HuH-7 (cell line): ENCODE data around the gene KIF26B.

ENCODE experiments used
- DNase-seq: peaks from one replicate; pipeline ENCODE4 v3.0.0; 2011; ENCODE audit warnings: low spot score

KIF26B gene

GRCh38 chr1:245571815-245572294 is 417.1 kb downstream of the KIF26B start:
- no peak for DNase-seq

DNA sequence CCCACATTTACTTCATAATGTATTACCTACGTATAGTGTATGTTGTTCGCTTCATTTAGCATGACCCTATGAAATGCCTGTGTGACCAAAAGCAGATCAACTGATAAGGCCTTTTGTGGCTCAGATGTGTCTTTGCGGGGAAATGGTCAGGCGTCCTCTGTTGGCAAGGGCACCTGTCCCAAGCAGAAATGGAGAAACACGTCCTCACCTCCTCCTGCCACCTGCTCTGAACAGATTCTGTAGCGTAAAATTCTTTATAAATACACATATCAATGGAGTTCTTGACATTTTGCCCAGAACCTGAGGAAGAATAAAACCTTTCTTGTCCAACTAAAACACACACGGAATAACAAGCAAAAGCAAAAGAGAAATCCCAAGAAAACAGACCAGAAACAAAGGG is 417.9 kb downstream of the KIF26B start:
- DNase-seq, result no peak

- no peak for DNase-seq
Observed at GRCh38 chr1:245575710-245576109, 420.9 kb downstream of the KIF26B start.

DNA sequence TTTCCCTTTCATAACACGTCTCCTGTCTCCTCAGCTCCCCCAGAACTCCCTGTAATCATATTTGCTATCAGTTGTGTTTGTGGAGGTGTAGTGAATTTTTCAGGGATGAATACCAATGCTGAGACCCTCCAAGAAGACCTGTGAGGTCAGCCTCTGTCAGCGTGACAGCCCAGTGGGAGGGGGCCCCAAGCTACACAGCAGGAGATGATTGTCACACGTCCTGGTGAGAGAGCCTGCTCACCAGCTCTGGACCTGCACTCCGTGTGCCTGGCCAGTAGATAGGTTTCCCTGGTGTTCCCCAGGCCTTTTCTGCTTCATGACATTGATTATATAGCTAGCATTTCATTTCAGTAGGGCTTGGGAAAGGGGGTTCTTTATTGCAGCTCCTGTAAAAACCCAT is 421.5 kb downstream of the KIF26B start:
- DNase-seq, result no peak

- no peak for DNase-seq
Observed at GRCh38 chr1:245577191-245578157, 422.7 kb downstream of the KIF26B start.

DNA sequence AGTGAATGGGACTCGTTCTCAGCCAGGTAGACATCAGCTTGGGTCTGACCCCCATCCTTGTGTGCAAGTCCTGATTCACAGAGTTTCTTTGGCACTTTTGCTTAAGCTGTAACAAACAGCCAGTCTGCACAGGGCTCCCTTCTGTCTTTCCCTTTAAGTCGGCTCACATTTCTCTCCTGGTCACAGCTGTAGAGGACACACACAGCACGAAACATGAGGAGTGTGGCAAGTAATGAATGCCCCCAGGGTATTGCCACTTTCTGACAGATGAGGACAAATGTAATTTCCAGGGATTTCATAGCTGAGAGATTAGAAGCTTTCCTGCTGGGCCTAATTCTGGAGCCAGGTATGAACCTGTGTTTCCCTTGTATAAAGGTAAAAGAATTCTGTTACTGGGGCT is 423.5 kb downstream of the KIF26B start:
- DNase-seq, result no peak

DNA sequence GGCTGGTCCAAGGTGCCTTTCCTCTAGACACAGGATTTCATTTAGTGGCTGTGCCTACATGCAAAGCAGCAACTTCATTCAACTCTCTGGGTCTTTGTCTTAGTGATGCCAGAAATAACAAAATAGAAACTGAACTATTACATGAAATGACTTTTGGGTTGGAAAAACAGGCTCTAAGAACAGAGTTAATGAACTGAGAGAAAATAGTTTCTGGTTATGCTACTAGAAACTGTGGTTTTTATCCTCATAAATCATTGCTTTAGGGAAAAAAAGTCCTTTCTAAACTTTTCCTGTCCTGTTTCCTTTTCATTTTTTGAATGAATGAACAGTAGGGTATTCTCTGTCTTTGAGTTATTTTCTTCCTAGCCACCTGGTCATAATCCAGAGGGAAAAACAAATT is 424.0 kb downstream of the KIF26B start:
- DNase-seq, result no peak

- DNase-seq, result no peak
Observed at GRCh38 chr1:245579881-245580280, 425.1 kb downstream of the KIF26B start.

- DNase-seq, result no peak
Observed at GRCh38 chr1:245580651-245581050, 425.9 kb downstream of the KIF26B start.

DNA sequence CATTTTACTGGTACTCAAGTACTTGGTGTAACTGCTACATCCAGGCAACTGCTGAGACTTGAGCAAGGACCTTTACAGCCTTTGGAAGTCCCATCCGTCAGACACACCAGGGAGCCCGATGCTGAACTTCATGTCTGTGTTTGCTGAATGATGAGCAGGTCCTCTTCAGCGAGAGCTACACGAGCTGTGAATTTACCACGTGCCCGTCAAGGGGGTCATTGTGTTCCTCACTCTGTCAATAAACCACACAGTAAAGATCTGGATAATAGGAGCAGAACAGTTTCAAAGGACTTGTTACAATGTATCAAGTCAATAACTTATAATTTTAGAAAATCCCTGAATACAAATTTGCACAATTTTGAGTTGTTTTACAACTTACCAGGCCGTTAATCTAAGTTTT is 427.2 kb downstream of the KIF26B start:
- no peak for DNase-seq

GRCh38 chr1:245583081-245583480 is 428.3 kb downstream of the KIF26B start:
- DNase-seq, result no peak

- DNase-seq, result no peak
Observed at GRCh38 chr1:245583575-245584330, 429.0 kb downstream of the KIF26B start.

GRCh38 chr1:245585252-245585959 is 430.6 kb downstream of the KIF26B start:
- peak; percentile 37 for DNase-seq

- DNase-seq, result no peak
Observed at GRCh38 chr1:245587435-245588115, 432.8 kb downstream of the KIF26B start.

DNA sequence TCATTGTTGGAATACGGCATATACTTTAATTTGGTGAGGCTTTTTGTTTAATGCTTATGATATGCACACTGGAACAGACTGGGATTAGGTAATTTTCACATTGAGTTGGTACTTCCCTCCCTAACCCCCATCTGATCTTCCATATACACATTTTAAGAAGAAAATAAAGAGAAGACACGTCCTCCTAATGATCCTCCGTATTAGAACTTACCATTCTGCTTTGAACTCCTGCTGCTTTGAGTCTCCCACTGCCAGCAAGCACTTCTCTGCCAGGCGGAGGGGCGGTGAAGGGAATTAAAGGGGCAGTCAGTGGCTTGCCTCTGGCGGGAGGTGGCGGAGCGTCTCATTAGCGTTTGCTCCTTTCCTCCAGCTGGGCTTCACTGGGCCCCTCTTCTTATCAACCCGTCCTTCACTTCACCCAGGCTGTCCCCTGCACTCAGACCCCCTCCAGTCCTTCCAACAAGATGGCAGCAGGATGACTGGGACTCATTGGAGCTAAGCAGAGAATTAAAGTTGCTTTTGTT is 433.4 kb downstream of the KIF26B start:
- DNase-seq, result no peak

GRCh38 chr1:245589316-245589715 is 434.5 kb downstream of the KIF26B start:
- no peak for DNase-seq

GRCh38 chr1:245589906-245590305 is 435.1 kb downstream of the KIF26B start:
- no peak for DNase-seq

DNA sequence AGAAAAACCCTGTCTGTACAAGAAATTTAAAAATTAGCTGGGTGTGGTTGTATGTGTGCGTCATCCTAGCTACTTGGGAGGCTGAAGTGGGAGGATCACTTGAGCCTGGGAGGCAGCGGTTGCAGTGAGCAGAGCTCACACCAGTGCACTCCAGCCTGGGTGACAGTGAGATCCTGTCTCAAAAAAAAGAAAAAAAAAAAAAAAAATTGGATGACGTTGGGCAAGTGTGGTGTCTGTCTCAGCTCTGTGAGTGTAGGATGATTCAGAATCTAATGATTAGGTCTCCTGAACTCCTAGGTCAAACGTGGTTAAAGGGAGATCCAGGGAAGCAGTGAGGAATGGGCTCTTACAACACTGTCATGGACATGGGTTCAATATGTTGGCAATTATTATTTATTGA is 435.9 kb downstream of the KIF26B start:
- no peak for DNase-seq

GRCh38 chr1:245591346-245592188 is 436.8 kb downstream of the KIF26B start:
- DNase-seq, result no peak

DNA sequence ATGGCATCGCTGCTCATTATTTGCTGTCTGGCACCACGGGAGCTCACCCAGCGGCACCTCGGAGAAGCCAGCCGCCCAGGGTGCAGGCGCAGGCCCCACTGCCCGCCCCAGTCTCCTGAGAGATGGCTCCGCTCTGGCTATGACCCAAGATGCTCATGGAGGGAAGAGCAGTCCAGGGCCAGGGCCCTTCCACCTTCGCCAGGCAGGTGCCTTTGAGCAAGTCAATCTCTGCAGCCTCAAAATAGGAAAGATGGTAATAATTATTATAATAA is 437.3 kb downstream of the KIF26B start:
- no peak for DNase-seq
